GM18909 (cell line): ENCODE results near the gene S100A5.
"Not testable (repeated sequence)": the region's sequence is repeated elsewhere in the genome, so short reads cannot be mapped to it uniquely, and the experiment has no call there.

ENCODE experiments used
- ATAC-seq: cut with Tn5 transposase; IDR thresholded peaks from one replicate; pipeline ENCODE4 v1.9.1; 2021; ENCODE audit warnings: mild to moderate bottlenecking; ENCODE audit not compliant: unreplicated experiment, poor library complexity

S100A5 gene

DNA sequence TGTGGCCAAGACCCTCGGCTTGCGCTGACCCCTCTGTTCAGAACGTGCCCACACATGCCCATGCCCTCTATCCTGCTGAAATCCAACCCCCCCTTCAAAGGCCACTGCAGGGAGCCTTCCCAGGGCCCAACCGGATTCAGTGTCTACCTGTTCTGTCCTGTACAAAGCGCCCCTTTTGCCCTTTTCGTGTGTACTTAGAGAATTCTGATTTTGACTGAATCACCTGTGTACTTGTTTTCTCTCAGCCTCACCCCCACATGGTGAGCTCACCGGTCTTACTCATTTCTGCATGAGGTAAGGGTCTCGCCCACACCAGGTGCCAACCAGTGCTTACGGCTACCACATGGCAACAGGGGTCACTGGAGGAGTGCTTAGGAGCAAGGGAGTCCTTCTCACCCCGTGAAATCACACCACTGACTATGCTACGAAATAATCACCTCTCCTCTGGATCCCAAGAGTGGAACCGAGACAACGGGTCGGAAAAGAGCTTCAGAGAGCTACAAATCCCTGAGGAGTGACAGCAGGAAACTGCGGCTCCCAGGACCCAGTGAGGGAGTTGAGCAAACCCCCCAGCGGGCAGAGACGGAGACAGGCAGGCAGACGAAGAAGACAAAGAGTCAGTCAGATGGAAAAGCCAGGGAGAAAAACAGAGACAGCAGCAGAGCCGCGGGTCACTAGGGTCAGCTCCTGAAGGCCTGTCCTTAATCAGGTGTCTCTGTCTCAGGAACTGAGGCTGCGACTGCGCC is 27.1 kb upstream of the S100A5 start:
- ATAC-seq: no peak

DNA sequence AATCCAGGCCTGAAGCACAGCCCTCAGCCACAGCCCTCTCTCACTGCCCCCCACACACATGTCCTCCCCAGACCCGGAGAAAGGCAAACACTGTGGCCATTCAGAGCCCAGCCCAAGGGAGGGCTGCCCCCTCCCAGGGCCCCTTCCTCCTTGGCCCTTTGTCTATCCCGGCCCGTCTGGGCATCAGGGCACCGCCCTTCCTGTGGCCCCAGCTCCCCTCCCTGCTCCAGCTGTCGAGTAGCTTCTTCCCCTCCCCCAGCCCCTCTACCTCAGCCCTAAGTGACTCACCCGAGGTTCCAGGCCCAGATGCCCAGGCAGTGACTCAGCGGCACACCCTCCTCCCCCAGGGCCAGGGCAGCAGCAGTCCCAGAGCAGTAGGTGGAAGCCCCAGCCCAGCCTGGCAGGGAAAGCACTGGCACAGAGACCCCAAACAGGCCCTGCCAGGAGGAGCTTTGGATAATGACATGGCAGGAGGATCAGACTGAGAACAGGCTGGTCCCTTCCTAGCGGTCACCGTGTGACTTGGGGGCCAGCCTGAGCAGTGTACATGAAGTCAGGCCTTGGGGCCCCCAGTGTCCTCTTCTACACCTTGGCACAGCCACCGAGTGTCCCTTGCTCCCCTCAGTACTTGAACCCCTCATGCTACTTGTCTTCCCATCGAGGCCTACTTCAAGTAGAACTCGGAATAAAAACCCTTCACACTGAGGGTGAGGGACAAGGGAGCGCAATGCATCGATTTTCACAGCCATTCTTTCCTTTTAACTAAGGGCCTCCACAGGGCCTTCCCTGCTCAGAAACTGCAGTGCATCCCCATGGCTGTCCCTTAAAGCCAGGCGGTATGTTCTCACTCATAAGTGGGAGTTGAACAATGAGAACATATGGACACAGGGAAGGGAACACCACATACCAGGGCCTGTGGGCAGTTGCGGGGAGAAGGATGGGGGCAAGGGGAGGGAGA is 26.0 kb upstream of the S100A5 start:
- no peak for ATAC-seq

DNA sequence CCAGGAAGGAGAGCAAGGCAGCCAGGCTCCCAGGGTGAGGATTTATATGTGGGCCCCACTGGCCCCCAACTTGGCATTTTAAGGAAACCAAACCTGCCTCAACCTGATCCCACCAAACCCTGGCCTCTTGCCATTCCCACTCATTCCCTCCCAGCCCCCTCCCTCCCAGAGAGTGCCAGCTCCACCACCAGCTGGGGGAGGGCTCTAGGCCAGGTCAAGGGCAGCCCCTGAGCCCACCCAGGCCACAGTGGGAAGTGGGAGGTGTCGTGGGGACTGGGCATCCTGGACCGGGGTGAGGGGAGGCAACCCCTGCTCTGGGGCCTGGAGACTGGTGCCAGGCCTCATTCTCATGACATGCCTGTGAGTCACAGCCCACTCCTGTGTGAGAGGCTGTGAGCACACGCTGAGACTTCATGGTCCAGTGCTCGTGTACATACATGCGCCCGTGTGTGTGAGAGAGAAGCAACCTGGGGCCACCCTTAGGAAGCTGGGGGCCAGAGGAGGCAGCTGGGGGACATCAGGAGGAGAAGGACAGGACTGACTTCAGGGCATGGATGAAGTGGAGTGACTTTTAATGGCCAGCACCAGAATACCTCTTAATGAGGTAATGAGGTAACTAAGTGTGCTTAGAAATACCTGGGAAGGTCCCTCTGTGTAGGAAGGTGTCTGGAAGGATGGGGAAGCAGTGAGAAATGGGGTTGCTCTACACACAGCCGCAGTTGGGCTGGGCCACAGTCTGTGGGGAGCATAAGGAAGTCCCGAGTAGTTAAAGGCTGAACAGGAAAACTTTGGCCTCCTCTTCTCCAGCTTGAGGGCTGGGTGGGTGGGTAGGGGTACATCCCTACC is 25.0 kb upstream of the S100A5 start, which contains the start of gene S100A2:
Gene S100A2 (minus strand): TSS at position 316 of the 846 bp plus-strand sequence. CDS start 1,967 bp downstream, outside the sequence.
- no peak for ATAC-seq

DNA sequence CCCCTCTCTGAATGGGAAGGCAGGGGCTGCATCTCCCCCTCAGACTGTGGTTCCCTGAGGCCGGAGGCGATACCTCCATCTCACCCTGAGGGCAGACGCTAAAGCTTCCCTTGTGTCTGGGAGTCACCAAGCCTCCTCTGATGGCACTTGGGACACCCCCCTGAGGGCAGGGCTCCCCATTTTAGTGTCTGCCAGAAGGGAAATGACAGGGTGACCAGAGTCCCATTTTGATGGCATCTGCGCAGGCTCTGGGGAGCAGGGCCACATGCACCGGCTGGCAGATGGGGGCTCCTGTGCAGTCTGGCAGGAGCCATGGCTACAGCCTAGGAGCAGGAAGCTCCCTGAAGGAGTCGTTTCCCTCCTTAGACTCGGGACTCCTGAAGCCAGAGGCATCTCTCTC is 23.3 kb upstream of the S100A5 start:
- ATAC-seq: no peak

DNA sequence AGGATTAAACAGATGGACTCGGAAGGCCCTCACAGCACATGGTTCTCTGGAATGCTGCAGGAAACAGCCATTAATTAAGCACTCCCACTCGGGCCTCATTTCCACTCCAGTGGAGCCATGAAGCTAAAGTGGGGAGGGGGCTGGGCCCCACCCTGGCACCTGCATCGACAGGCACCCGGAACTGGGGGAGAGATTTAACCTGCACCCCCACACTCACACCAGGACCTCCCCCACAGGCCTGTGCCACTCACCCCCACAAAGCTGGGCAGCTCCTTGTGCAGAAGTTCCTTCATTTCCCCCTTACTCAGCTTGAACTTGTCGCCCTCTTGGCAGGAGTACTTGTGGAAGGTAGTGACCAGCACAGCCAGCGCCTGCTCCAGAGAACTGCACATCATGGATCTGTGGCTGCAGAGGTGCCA is 22.8 kb upstream of the S100A5 start:
- no peak for ATAC-seq

DNA sequence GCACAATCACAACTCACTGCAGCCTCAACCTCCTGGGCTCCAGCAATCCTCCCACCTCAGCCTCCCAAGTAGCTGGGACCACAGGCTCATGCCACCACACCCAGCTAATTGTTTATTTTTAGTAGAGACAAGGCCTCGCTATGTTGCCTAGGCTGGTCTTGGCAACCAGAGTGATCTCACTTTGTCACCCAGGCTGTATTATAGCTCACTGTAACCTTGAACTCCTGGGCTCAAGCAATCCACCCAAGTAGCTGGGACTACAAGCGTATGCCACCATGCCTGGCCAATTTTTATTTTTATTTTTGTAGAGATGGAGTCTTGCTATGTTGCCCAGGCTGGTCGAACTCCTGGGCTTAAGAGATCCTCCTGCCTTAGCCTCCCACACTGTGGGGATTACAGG is 21.3 kb upstream of the S100A5 start:
- ATAC-seq: not testable (repeated sequence)

DNA sequence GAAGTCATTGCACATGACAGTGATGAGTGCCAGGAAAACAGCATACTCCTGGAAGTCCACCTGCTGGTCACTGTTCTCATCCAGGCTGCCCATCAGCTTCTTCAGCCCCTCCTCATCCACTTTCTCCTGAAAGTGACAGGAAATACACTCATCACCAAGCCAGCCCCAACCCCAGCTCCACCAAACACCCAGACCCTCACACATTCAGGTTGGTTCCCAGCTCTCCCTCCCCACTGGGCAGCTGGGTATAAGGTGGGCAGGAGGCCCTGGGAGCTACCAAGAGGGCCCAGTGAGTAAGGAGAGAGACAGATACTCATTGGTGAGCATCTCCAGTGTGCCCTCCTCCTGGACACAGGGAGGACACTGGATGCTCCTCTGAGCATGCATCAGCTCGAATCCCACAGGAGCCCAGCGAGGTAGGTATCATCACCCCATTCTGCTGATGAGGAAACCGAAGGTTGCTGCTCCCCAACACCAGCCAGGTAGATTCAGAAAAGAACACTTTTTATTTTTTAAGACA is 20.8 kb upstream of the S100A5 start:
- ATAC-seq: no peak

DNA sequence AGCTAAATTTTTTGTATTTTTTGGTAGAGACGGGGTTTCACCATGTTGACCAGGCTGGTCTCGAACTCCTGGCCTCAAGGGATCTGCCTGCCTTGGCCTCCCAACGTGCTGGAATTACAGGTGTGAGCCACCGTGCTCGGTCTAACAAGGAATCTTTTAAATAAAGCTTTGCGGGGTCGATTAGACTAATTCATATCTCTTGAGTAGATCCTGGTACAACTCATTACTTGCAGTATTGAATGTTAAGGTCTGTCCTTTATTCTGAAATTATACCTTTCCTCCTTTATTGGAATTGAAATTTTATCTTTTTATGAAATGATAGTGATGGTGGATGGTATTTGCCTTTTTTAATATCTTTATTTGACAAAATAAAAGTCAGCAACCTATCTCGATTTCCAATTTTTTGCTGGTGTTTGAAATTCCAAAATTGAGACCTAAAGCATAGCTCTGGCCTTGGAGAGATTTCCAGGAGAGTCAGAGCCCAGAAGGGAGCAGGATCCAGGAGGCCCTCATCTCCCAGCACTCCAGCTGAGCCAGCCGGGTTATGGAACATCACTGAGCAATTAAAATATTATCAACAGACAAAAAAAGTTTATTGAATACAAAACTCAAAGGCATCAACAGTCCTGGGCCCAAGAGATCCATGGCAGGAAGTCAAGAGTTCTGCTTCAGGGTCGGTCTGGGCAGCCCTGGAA is 20.2 kb upstream of the S100A5 start:
- no peak for ATAC-seq

DNA sequence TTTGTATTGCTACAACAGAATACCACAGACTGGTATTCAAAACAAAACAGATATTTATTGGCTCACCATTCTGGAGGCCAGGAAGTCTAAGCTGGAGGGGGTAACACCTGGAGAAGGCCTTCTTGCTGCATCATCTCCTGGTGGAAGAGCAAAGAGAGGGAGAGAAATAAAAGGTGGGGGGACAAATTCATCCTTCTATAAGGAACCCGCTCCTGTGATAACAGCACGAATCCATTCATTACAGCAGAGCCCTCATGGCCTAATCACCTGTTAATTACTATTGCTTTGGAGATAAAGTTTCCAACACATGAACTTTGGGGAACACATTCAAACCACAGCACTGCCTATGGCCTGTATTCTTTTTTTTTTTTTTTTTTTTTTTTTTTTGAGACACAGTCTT is 19.5 kb upstream of the S100A5 start:
- ATAC-seq: no peak

DNA sequence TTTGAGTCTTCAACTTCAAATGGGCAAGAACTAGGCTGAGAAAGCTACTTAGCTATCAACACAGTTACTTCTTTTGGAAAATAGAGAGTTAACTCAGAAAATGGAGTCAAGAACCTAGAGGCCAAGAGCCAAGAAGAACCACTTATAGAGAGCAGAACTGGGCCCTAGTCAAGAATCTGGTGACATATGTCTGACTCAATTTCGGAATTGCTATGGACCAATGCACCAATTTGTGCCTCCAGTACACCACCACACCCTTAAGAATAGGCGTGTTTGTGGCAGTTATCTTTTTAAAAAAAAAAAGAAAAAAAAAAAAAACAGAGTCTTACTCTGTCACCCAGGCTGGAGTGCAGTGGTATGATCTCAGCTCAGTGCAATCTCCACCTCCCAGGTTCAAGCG is 17.1 kb upstream of the S100A5 start:
- ATAC-seq: no peak

DNA sequence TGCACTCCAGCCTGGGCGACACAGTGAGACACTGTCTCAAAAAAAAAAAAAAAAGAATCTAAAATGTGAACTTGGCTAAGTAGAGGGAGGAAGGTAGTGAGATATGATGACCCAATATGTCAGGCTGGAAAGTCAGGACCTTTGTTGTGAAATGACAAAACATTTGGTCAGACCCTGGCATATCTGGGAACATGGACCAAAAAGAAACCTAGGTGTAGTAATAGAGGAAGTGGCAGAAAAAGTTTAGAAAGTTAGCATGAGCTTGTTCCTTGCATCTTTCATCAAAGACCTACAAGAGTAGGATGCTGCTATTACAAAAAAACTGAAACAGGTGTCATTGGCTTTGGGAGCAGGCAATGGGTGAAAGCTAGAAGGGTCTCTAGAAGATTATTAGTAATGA is 15.6 kb upstream of the S100A5 start:
- ATAC-seq: no peak

DNA sequence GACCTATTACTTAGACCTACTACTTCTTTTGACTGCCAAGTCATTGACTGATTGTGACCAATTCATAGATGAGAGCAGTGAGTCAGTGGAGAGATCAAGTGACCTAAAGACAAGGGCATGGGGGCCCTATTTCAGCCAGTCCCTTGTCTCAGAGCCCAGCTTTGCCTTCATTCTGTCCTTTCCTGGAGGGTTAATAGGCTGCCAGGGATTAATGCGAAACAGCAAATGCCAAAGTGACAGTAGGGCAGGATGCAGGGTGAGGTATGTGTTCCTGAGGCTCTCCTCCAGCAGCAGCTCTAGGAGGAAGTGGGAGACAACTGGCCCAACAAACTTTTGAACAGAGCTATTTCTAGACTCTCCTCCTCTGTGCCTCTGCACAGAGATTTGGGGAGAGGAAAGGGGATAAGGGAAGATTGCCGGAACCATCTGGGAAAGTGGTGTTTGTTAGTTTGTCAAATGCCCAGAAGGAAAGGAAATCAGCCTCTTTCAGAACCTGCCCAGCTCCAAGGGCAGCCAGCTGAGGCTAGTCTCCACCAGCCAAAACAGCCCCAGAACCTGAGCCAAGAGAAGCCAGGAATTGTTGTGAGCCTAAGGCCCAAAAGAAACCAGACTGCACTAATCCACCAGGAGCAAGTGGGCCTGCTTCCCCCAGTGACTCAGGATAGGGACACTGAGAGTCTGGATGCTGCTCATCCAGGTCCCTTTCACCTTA is 13.3 kb upstream of the S100A5 start:
- no peak for ATAC-seq

DNA sequence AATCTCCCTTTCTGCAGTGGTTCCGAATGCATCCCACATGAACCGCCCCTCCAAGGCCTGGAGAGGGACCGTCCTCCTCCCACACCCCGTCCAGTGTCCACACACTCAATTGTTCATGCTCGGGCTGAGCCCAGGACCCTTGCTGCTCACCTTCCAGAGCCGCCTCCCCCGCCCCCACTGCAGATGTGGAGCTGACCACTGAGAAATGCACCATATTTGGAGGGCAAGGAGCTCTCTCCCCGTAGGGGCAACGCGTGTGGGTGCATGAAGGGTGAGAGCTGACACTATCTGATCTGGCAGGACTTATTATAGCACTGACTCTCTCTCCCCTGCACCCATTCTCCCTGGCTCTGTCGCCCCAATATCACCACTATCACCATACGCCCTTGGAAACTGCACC is 12.4 kb upstream of the S100A5 start:
- no peak for ATAC-seq

DNA sequence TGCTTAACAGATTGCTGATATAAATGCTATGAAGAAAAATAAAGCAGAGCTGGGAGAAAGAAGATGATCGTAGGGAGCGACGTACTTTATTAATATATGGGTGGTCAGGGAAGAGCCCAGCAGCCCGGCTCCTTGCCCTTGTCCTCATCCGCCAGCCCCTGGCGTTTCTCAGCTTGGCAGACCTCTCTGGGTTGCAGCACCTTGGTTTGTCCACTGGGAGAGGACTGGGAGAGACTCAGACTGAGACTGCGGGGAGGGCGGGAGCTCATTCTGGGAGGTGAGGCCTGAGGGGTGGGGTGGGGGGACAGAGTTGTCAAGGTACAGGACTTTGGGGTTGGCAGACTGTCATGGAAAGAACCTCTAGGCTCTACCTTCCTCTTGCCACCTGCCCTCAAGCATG is 11.6 kb upstream of the S100A5 start:
- ATAC-seq: no peak

DNA sequence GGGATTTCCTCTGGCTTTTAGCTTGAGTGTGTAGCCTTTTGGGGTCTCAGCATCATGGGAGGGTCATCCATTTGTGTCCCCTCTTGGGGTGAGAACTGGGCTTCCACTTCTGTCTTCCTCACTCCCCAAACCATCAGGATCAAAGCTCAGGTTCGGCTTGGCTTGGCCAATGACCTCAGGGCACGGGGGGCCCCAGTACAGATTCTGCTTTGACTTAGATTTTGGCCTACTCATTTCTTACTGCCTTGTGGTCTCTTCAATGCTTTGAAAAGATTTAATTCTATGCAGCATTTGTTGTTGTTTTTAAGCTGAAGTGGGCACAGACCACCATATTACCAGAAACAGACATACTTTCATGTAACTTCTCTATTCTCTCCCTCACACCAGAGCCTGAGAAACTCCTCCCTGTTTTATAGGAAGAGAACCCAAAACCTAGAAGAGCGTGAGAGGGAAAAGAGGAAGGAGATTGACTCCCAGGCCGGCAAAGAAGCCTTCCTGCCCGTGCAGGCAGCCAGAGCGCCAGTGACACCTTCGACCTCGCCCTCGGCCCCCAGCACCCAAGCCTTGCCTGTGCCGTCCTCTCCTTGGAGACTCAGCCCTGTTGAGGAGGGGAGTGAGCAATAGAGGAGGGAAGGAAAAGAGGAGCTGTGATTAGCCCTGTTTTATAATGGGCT is 10.2 kb upstream of the S100A5 start:
- ATAC-seq: no peak

DNA sequence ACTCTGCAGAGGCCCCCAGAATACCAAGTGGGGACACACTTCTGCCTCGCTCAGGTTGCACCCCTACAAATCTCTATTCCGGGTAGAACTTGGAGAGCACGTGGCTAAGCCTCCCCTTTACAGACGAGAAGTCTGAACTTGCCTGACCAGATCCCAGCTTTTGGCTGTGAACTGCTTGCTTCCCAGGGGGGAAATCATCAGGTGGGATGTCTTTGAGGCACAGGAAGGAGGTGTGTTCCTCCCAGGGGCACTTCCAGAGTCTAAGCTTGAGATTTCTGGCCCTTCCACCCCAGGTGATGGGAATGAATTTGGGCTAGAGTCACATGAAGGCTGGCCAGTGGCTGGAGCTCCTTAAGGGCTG is 9.6 kb upstream of the S100A5 start:
- ATAC-seq: no peak

DNA sequence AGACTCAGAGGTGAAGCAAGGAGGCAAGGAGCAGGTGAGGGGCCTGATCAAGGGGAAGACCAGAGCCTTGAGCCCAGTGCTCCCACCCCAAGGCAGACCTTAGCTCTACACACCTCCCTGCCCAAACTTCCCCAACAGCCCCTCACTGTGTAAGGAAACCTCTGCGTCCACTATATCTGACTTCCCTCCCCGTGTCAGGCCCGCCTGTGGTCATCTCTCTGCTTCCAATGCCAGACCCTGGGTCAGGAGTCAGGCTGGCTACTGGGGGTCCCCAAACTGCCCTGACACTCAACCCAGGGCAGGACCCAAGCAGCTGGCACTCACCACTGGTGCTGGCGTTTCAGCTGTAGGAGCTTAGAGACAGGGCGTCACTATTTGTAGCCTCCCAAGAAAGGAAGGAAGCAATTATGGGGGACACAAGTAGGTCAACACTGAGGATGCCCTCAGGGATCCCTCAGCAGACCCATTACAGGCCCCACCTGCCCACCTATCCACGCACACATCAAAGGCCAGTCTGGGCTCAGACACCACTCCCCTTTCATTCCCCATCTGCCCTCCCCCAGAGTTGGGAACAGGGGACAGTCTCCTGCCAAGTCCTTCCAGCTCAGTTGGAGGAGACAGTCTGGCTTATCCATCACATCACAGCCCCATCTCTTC is 9.1 kb upstream of the S100A5 start:
- ATAC-seq: no peak
